Lung (tissue), 12 donors: Measurements from ENCODE around the gene LY6G6D. TPM values are rescaled to one million over a fixed set of nuclear protein-coding genes. Genes with fewer than 3 reads are reported as not detected.

ENCODE experiments used
- ATAC-seq: fragments of 200-7000 bp; cut with Tn5 transposase; one replicate; pipeline ENCODE4 v1.9.1; 2020; ENCODE audit warnings: moderate number of reproducible peaks; ENCODE audit not compliant: insufficient read depth, low FRiP score
- DNase-seq, 3 donors: peaks; one replicate each; pipeline ENCODE4 v3.0.0-alpha.2; 2013 to 2017
- H3K27ac ChIP-seq, 2 donors: one replicate each; pipeline ENCODE4 v1.5.1; 2013; ENCODE audit warnings: mild to moderate bottlenecking in 2 of 2, moderate library complexity in 2 of 2, control low read depth in 1 of 2, inconsistent platforms in 1 of 2, low read depth in 1 of 2, low read length in 1 of 2
- H3K27me3 ChIP-seq, 3 donors: one replicate each; pipeline ENCODE4 v1.5.1; 2013; ENCODE audit warnings: low read length in 2 of 3; ENCODE audit not compliant: control insufficient read depth in 3 of 3, insufficient read depth in 3 of 3
- H3K36me3 ChIP-seq, 4 donors: one replicate each; pipeline ENCODE4 v1.5.1; 2013; ENCODE audit warnings: low read length in 4 of 4, mild to moderate bottlenecking in 1 of 4, moderate library complexity in 1 of 4; ENCODE audit not compliant: control insufficient read depth in 4 of 4, insufficient read depth in 4 of 4
- H3K4me1 ChIP-seq, 5 donors: one replicate each; pipeline ENCODE4 v1.5.1; 2013; ENCODE audit warnings: low read length in 5 of 5, mild to moderate bottlenecking in 2 of 5, moderate library complexity in 1 of 5; ENCODE audit not compliant: control insufficient read depth in 5 of 5, insufficient read depth in 5 of 5
- H3K4me3 ChIP-seq: one replicate; pipeline ENCODE4 v1.5.1; 2013; ENCODE audit warnings: mild to moderate bottlenecking, control low read depth, moderate library complexity
- H3K9ac ChIP-seq, 2 donors: one replicate each; pipeline ENCODE4 v1.5.1; 2013; ENCODE audit warnings: low read length in 2 of 2, control low read depth in 1 of 2; ENCODE audit not compliant: insufficient read depth in 1 of 2
- H3K9me3 ChIP-seq, 4 donors: one replicate each; pipeline ENCODE4 v1.5.1; 2013; ENCODE audit warnings: low read length in 3 of 4, mild to moderate bottlenecking in 1 of 4, moderate library complexity in 1 of 4; ENCODE audit not compliant: control insufficient read depth in 4 of 4, insufficient read depth in 3 of 4
- CTCF ChIP-seq: IDR thresholded peaks from 2 replicates; pipeline ENCODE4 v1.5.1; 2012; ENCODE audit warnings: mild to moderate bottlenecking; ENCODE audit errors: control extremely low read depth, extremely low read depth
- WGBS, 2 donors: extraction: QIAGEN DNeasy Blood & Tissue Kit; methylation state at CpG; one replicate each; pipeline ENCODE4 v1.1.7; 2013; 5-methylcytosine and 5-hydroxymethylcytosine counted together
- polyA plus RNA-seq, 2 donors: library from polyadenylated mRNA; stranded (reverse); fragments of 200-250 nt; gene quantifications; one replicate each; pipeline ENCODE4 v1.2.1, GENCODE V29; 2013
- total RNA-seq, 2 donors: library from RNA; depleted of rRNA in 1 of 2; stranded (reverse); fragments of >200 nt in 1 of 2; gene quantifications; one replicate each; pipeline ENCODE4 v1.2.1, GENCODE V29; 2014 to 2021
- donor health status: control.
- donor health status: control.
- donor health status: Bipolar disorder and iron deficiency.
- donor health status: healthy.
- donor health status: DM: yes; HTN: yes; CAD: no.

The LY6G6D gene
- total and polyA plus RNA-seq, 4 donors, result not detected

- TF ChIP-seq CTCF, result no peak
- Histone ChIP-seq H3K4me1 (no peaks in the 10 kb centered on the region), H3K27ac (no peak overlapping the region), H3K9me3 (no peaks in the 10 kb centered on the region), H3K4me3 (no peak overlapping the region), H3K27me3 (no peaks in the 10 kb centered on the region), H3K36me3 (peaks cover 23 to 69% (median 34%) of the 10 kb centered on the region in 4 donors), H3K9ac (no peak overlapping the region)
- ATAC-seq (no peak), DNase-seq (no peak)
- 92 to 94% methylated on average over 6 of the region's 6 CpGs for WGBS, 2 donors
Measured at GRCh38 chr6:31691078-31691463, 24.1 kb upstream of the LY6G6D start.

GRCh38 chr6:31691564-31692108 is 23.5 kb upstream of the LY6G6D start:
- TF ChIP-seq CTCF, result no peak
- Histone ChIP-seq H3K9me3 (no peaks in the 10 kb centered on the region), H3K4me1 (no peaks in the 10 kb centered on the region), H3K9ac (no peak overlapping the region), H3K27me3 (no peaks in the 10 kb centered on the region), H3K27ac (no peak overlapping the region), H3K4me3 (no peak overlapping the region), H3K36me3 (peaks cover 23 to 65% (median 33%) of the 10 kb centered on the region in 4 donors)
- ATAC-seq (no peak), DNase-seq (no peak)
- 95 to 96% methylated on average over 12 of the region's 12 CpGs for WGBS, 2 donors

GRCh38 chr6:31692353-31692752 is 22.8 kb upstream of the LY6G6D start:
- no peak overlapping the region for H3K27ac ChIP-seq

More at GRCh38 chr6:31692353-31692752, 22.8 kb upstream of the LY6G6D start:
- Histone ChIP-seq H3K36me3 (peaks cover 21 to 68% (median 32%) of the 10 kb centered on the region in 4 donors), H3K4me3 (no peak overlapping the region), H3K27me3 (no peaks in the 10 kb centered on the region), H3K9me3 (no peaks in the 10 kb centered on the region), H3K9ac (no peak overlapping the region), H3K4me1 (peaks cover 0 to 7% (median 0%) of the 10 kb centered on the region in 5 donors)
- TF ChIP-seq CTCF, result no peak
- ATAC-seq (no peak), DNase-seq (no peak)
- 85 to 88% methylated on average over 4 of the region's 4 CpGs for WGBS, 2 donors
